IMR-90 (cell line): ENCODE data around the gene RADIL. TPM values are rescaled to one million over a fixed set of nuclear protein-coding genes. Genes with fewer than 3 reads are reported as not detected.

Source experiments
- ATAC-seq: fragments of 200-7000 bp; cut with Tn5 transposase; 2 replicates; pipeline ENCODE4 v1.9.1; 2020; ENCODE audit warnings: low read depth, mild to moderate bottlenecking, moderate library complexity
- BruUV-seq: library from RNA; stranded (reverse); fragments of 400-500 nt; replicated peaks from 2 replicates; lab custom pipeline; 2021; lab: Mats Ljungman, UMichigan
- CTCF ChIA-PET: fragments of 300-600 bp; formaldehyde crosslinking; extraction: SDS; loops from one replicate; lab custom pipeline; 2021; ENCODE audit warnings: antibody characterized with exemption; lab: Yijun Ruan, JAX
- POLR2A ChIA-PET: fragments of 300-600 bp; sonication (Branson Sonifier 250); formaldehyde crosslinking; loops from one replicate; lab custom pipeline; 2022; ENCODE audit warnings: antibody characterized with exemption; ENCODE audit not compliant: unreplicated experiment; lab: Charles Lee
- DNase-seq: peaks from one replicate; pipeline ENCODE4 v3.0.0; 2013
- H2AFZ ChIP-seq: replicated peaks from 2 replicates; pipeline ENCODE3; 2013; ENCODE audit warnings: low read length, mild to moderate bottlenecking; ENCODE audit not compliant: poor library complexity
- H2AK5ac ChIP-seq: 2 replicates; pipeline ENCODE4 v1.6.1; 2013; ENCODE audit warnings: low read depth, low read length, inconsistent platforms
- H2AK9ac ChIP-seq: replicated peaks from 2 replicates; pipeline ENCODE3; 2013; ENCODE audit warnings: mild to moderate bottlenecking, low read depth, low read length, moderate library complexity; ENCODE audit not compliant: poor library complexity
- H2BK120ac ChIP-seq: 2 replicates; pipeline ENCODE4 v1.6.1; 2013; ENCODE audit warnings: low read depth, low read length, inconsistent platforms
- H2BK15ac ChIP-seq: 3 replicates; pipeline ENCODE4 v1.6.1; 2013; ENCODE audit warnings: low read depth, low read length, inconsistent platforms
- H2BK20ac ChIP-seq: 2 replicates; pipeline ENCODE4 v1.6.1; 2013; ENCODE audit warnings: low read depth, mild to moderate bottlenecking, inconsistent platforms, low read length, moderate library complexity
- H2BK5ac ChIP-seq: 2 replicates; pipeline ENCODE4 v1.6.1; 2013; ENCODE audit warnings: mild to moderate bottlenecking, low read depth, low read length, inconsistent platforms; ENCODE audit not compliant: poor library complexity, severe bottlenecking
- H3K14ac ChIP-seq: replicated peaks from 2 replicates; pipeline ENCODE4 v1.6.1; 2013; ENCODE audit warnings: low read depth, low read length, inconsistent platforms
- H3K18ac ChIP-seq: 2 replicates; pipeline ENCODE4 v1.6.1; 2013; ENCODE audit warnings: low read depth, low read length, control low read depth
- H3K23ac ChIP-seq: 2 replicates; pipeline ENCODE4 v1.6.1; 2013; ENCODE audit warnings: low read depth, low read length, inconsistent platforms
- H3K27ac ChIP-seq: 2 replicates; pipeline ENCODE4 v1.5.1; 2013; ENCODE audit warnings: mild to moderate bottlenecking, control low read depth, low read length; ENCODE audit not compliant: insufficient read depth
- H3K27me3 ChIP-seq: 2 replicates; pipeline ENCODE4 v1.6.1; 2013; ENCODE audit warnings: low read length; ENCODE audit not compliant: control insufficient read depth, insufficient read depth
- H3K36me3 ChIP-seq: 2 replicates; pipeline ENCODE4 v1.6.1; 2013; ENCODE audit warnings: low read length, mixed read lengths; ENCODE audit not compliant: control insufficient read depth, insufficient read depth
- H3K4ac ChIP-seq: 2 replicates; pipeline ENCODE4 v1.6.1; 2013; ENCODE audit warnings: low read depth, low read length, inconsistent platforms
- H3K4me1 ChIP-seq: 2 replicates; pipeline ENCODE4 v1.6.1; 2013; ENCODE audit warnings: low read length, mixed read lengths; ENCODE audit not compliant: control insufficient read depth, insufficient read depth
- H3K4me2 ChIP-seq: 2 replicates; pipeline ENCODE4 v1.6.1; 2013; ENCODE audit warnings: low read depth, mild to moderate bottlenecking, control low read depth, low read length, moderate library complexity
- H3K4me3 ChIP-seq: 2 replicates; pipeline ENCODE4 v1.5.1; 2013; ENCODE audit warnings: low read depth, mild to moderate bottlenecking, control low read depth, low read length, moderate library complexity; ENCODE audit not compliant: insufficient read depth
- H3K56ac ChIP-seq: 2 replicates; pipeline ENCODE4 v1.6.1; 2013; ENCODE audit warnings: low read length, inconsistent platforms; ENCODE audit not compliant: insufficient read depth; ENCODE audit errors: extremely low read depth
- H3K79me1 ChIP-seq, 2 experiments: 2 replicates each; pipeline ENCODE4 v1.6.1; 2013; ENCODE audit warnings: low read length in 2 of 2, inconsistent platforms in 1 of 2, low read depth in 1 of 2
- H3K9ac ChIP-seq: 2 replicates; pipeline ENCODE4 v1.6.1; 2013; ENCODE audit warnings: low read depth, low read length, control low read depth
- H3K9me1 ChIP-seq: 2 replicates; pipeline ENCODE4 v1.6.1; 2013; ENCODE audit warnings: low read length, inconsistent platforms; ENCODE audit not compliant: insufficient read depth
- H3K9me3 ChIP-seq: 2 replicates; pipeline ENCODE4 v1.6.1; 2013; ENCODE audit warnings: low read length; ENCODE audit not compliant: control insufficient read depth, insufficient read depth
- H4K20me1 ChIP-seq: 2 replicates; pipeline ENCODE4 v1.6.1; 2013; ENCODE audit warnings: low read length, inconsistent platforms; ENCODE audit not compliant: insufficient read depth
- H4K5ac ChIP-seq: 2 replicates; pipeline ENCODE4 v1.6.1; 2013; ENCODE audit warnings: mild to moderate bottlenecking, low read depth, low read length, control low read depth
- H4K8ac ChIP-seq, 2 experiments: 2 replicates each; pipeline ENCODE4 v1.6.1; 2013; ENCODE audit warnings: low read depth in 2 of 2, low read length in 2 of 2, control low read depth in 1 of 2, inconsistent platforms in 1 of 2
- H4K91ac ChIP-seq: 2 replicates; pipeline ENCODE4 v1.6.1; 2013; ENCODE audit warnings: low read depth, low read length, inconsistent platforms; ENCODE audit not compliant: insufficient read depth
- POLR2A ChIP-seq: IDR thresholded peaks from 2 replicates; pipeline ENCODE4 v1.6.1; 2012; ENCODE audit warnings: mild to moderate bottlenecking, low read depth, low read length
- WGBS, 2 experiments: methylation state at CpG; one replicate each; pipeline versions ENCODE4 v1.1.5 to v1.1.7; 2013; ENCODE audit warnings: missing lambda C conversion rate in 2 of 2; ENCODE audit not compliant: insufficient read length in 1 of 2; ENCODE audit errors: extremely low coverage in 2 of 2; 5-methylcytosine and 5-hydroxymethylcytosine counted together
- dilution Hi-C: fragments of 300-500 bp; cut with HindIII; formaldehyde crosslinking; loops from one replicate; pipeline ENCODE4 v1.14.3; 2018; ENCODE audit warnings: low sequenced_read_pairs; ENCODE audit not compliant: unreplicated experiment
- in situ Hi-C: fragments of 300-500 bp; cut with MboI; formaldehyde crosslinking; loops from 3 replicates; pipeline ENCODE4 v1.14.3; 2019; ENCODE audit warnings: low sequenced_read_pairs, inconsistent platforms, mixed read lengths
- intact Hi-C: fragments of 100-400 bp; cut with micrococcal nuclease; formaldehyde crosslinking; loops from 2 replicates; pipeline ENCODE4 v1.10.0; 2022
- polyA plus RNA-seq, 3 experiments: library from polyadenylated mRNA; depleted of rRNA; stranded (reverse); fragments of >200 nt; gene quantifications; 2 replicates each; pipeline ENCODE4 v1.2.3, GENCODE V29; 2012; ENCODE audit warnings: low replicate concordance in 1 of 3
- total RNA-seq: library from RNA; depleted of rRNA; stranded (reverse); fragments of >200 nt; gene quantifications from 2 replicates; pipeline ENCODE4 v1.2.3, GENCODE V29; 2012

RADIL gene
- total and polyA plus RNA-seq, 2 of the 4 experiments (the other 2 are of a cell fraction): 0.18 to 0.48 TPM

- intact Hi-C loops: no loop called here
- in situ Hi-C loops: no loop called here
- Histone ChIP-seq H3K9me3 (no peaks in the 10 kb centered on the region; the same call in 1 of the 2 replicates), H3K27ac (no peak overlapping the region), H3K23ac (no peak overlapping the region), H3K36me3 (no peaks in the 10 kb centered on the region), H4K20me1 (no peaks in the 10 kb centered on the region), H3K18ac (no peak overlapping the region), H4K5ac (no peak overlapping the region), H3K27me3 (no peaks in the 10 kb centered on the region; the same call in 1 of the 2 replicates), H3K4me2 (no peak overlapping the region), H2BK120ac (no peak overlapping the region), H3K9me1 (no peaks in the 10 kb centered on the region), H2AK5ac (no peak overlapping the region), H2BK15ac (no peak overlapping the region), H3K4me1 (no peaks in the 10 kb centered on the region), H2BK5ac (no peak overlapping the region), H3K9ac (no peak overlapping the region), H3K4me3 (no peak overlapping the region), H2AFZ (no peak overlapping the region), H4K8ac (no peak overlapping the region), H2AK9ac (no peak overlapping the region), H3K14ac (no peak overlapping the region), H3K56ac (no peak overlapping the region), H3K4ac (no peak overlapping the region), H2BK20ac (no peak overlapping the region), H3K79me1 (no peaks in the 10 kb centered on the region), H4K91ac (no peak overlapping the region)
- POLR2A ChIA-PET: no interaction called here
- TF ChIP-seq POLR2A: no peak
- BruUV-seq: no TSS peak
- CTCF ChIA-PET: no interaction called here
- no CpG with 5 or more reads among the region's 1 CpG for WGBS, 2 experiments
- ATAC-seq (no peak), DNase-seq (no peak)
- dilution Hi-C loops: no loop called here
These were observed 21.7 kb upstream of the RADIL start for GRCh38 chr7:4905171-4905570.
